NCI-H146 treated with DMSO at 0.1 percent for 48 hours (cell line): ENCODE data around the gene HOXD3.

Source experiments
- DNase-seq: peaks from one replicate; lab custom pipeline; 2025; ENCODE audit not compliant: unreplicated experiment; lab: John Stamatoyannopoulos, UW

HOXD3 gene

DNA sequence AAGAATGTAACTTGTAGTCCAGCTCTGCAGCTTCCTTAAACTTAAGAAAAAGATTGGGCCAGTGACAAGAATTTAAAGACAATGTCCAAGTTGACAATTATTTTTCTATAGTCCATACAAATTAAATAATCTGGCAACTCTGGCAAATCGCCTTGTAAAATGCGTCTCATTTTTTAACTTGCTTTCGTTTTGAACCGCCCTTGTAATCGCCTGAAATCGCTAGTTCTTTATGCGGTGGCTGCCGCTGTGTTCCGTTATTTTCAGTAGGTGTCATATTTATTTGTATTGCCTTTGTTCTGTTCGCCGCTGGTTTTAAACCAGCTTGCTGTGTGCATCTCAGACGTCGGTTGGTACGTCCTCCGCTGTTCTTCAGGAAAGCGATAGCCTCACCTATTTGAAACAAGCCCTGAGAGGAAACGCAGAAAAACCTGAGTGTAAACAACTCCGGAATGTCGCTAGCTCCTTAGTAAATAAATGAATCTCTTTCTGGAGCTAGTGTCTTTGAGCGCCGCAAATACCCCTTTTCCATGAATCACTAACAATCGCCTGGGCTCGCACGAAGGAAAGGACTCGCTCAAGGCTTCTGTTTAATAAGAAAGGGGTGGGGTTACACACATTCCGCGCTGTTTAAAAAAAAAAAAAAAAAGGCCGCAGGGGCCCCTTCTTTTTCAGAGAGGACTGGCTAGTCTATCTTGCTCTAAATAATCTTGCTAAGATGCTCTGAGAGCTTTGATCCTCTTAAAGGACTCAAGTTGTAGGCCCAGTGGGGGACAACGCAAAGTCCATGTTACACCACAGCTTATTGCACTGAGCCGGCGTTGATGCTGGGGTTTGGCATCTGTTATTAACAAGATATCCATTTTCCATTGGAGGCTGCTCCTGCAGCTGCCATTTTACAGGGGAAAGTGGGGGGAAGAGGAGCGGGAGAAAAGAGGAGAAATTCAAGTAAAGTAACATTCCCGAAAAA, 24.6 kb upstream of the HOXD3 start:
- DNase-seq, result no peak

DNA sequence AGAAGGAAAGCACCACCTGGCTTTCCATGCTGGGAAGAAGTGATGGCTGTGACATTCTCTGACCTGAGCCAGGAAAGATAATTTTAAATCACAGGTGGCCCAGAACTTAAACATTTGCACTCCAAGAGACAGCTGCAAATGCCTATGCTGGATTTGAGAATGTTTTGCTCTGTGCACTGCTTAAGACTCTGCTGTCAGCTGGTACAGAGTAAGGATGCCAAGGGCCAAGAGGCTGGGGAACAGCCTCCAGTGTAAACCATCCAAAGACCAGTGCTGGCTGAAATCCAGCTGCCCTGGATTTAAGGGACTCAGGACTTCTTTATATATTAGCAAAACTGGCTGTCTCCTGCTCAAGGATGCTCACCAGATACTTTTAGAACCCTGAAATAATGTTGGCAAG, 23.7 kb upstream of the HOXD3 start:
- no peak for DNase-seq

DNA sequence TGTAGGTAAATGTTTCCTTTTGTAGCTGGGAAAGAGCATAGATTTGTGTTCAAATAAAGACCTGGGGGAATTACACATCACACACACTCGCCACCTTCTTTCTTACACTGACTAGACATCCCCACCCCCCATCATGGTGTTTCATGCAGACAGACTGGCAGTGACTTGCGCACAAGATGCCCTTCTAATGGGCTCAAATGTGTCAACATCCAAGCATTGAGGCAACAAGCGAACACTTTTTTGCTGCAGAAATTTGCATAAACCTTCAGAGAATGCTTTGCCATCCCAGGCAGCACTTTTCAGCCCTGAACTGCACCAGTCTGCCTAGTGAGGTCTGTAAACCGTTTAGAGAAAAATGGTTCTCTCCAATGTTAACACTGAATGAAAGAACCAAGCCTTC, 23.1 kb upstream of the HOXD3 start:
- no peak for DNase-seq

DNA sequence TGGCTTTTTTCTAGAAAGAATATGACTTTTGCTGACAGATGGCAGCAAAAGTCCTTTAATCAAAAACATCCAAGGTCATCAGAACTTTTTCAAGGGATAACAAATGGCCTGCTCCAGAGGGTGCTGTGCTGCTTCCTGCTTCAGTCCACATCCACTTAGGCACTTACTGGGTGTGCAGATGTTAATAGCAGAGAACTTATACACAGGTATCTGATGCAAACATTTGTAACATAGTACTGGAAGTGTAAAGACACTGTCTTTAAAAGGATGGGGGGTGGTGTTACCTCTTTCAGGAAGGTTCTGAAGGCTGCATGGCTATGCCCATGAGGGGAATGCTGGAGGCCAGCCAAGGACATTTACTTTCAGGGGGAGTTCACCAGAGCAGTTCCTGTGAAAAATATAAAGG, 22.1 kb upstream of the HOXD3 start:
- DNase-seq, result no peak

DNA sequence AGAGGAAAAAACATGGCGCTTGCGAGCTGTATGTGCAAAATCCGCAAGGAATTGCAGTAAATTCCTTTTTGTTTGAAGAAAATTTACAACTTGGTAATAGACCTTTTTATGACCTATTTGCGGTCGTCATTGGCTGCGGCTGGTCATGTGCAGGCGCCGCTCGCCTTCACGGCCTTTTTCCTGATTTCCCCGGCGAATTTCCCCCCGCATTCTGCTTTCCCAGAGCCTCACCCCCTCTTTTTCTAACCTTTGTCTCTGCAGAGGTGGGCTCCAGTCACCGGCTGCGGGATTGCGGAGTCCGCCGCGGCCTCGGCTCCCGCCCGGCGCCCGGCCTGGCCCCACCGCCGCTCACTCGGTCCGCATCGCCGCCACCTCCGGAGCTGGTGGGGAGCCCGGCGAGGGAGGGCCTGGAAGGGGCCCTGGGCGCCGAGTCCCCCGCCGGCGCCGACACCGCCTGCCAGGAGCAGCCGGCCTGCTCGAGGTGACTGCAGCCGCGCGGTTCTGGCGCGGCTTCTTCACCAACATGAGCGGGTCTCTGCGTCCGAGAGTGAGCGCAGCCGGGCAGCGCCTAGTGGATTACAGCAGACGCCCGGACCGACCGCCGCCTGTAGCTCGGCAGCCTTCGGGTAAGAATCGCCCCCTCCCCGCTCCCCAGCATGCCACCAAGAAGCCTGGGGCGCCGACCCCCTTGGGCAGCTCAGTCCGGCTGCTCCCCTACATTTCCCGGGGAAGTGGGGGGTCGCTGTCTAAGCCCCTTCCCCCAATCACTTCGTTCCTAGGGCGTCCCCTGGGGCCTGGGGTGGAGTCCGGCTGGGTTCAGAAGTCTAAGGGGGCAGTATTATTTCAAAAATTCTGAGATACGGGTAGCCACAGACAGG, 20.5 kb upstream of the HOXD3 start:
- DNase-seq, result no peak

DNA sequence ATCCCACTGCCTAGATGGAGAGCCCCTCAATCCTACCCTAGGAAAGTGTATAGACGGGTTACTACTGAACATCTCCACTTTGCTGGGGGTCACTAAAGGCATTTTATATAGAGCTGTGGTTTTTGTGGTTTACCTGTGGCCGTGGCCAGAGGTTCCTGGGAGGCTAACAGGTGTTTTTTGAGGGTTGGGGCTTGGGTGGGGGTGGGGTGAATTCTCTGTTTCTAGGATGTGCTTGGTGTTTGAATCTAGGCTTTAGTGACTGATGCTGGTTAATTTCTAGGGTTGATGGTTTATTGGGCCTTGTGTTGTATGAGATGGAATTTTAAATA, 19.9 kb upstream of the HOXD3 start:
- no peak for DNase-seq

DNA sequence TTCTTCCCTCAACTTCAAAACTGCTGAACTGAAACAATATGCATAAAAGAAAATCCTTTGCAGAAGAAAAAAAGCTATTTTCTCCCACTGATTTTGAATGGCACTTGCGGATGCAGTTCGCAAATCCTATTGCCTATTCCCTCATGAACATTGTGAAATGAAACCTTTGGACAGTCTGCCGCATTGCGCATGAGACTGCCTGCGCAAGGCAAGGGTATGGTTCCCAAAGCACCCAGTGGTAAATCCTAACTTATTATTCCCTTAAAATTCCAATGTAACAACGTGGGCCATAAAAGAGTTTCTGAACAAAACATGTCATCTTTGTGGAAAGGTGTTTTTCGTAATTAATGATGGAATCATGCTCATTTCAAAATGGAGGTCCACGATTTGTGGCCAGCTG, 19.2 kb upstream of the HOXD3 start:
- DNase-seq, result no peak

DNA sequence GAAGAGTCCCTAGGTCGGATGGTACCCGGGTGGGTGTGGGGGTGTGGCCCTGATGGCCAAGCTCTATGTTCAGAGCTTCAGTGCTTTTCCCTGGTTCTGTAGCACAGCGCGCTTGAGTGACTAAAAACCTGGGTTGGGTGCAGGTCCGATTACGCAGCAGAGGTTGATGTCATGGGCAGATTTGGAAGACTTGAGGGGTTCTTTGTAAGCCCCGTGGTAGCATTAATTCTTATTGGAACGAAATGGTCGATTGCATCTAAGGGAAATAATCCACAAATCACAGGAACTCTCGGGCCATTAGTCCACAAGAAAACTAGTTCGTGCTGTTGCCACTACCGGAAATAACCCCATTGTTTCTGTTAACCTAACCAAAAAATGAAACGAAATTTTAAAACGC, 18.6 kb upstream of the HOXD3 start:
- DNase-seq, result no peak

DNA sequence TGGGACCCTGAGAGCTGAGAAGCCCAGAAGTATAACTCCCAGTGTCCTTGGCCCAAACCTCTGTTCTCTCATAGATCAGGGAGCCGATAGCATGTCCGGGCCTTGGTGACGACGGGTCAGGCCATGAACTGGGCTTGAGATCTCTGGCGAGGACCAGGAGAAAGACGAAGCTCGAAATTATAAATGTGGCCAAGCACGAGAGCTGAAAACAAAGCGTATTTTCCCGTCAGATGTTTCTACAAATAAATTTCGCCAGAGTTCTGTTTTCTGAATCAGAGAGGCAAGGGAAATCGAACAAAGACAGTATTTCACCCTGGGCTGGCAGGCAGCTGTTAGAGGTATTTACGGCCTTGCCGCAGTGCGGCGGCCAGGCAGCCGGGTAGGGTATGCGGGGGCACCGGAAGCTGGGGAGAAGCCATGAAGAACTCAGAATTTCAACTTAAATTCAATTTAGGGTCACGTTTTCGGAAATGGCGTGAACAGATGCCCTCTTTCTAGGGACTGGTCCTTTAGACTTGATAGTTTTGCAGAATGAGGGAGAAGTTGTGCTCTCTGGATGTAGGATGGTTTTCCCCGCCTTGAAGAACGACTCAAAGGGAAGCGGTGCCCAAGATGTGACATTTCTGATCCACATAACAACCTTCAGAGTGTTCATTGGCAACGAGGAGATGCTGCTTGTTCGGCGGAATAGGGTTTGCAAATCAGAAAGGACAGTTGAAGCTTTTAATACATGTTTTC, 18.0 kb upstream of the HOXD3 start:
- DNase-seq, result no peak

DNA sequence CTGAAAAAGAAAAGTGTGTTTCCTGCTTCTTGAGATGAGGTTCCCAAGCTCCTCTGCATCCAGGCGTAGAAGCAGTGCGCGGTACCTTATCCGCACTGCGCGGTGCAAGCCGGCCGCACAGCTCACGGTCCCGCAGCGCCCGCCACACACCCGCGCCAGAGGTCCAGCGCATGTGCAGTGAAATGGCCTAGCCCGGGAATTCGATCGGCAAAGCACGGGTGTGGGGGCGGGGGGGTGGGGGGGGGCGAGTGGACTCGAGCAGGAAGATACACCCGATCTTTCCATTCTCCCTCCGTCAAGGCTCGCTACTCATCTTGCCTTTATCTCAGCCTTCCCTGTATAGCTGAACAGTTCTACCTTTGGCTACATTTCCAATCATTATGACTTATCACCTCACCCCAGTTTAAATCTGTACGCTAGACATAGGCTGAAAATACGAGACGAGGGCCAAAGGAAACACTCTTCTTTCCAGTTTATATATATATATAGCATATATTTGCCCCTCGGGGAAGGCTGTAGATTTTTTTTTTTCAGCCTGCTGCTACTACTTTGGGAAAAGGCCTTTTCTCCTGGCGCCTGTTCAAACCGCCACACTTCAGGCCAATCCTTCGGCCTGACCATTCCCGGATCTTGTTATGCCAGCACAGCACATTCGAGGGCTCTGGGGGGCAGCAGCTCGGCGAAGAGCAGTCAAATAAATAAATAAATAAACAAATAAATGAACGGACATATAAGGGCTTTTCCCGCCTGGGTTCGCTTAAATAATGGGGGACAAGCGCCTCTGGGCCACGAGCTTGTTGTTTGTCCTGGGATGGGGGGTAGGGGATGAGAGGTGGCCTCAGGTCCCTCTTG, 17.2 kb upstream of the HOXD3 start:
- no peak for DNase-seq

DNA sequence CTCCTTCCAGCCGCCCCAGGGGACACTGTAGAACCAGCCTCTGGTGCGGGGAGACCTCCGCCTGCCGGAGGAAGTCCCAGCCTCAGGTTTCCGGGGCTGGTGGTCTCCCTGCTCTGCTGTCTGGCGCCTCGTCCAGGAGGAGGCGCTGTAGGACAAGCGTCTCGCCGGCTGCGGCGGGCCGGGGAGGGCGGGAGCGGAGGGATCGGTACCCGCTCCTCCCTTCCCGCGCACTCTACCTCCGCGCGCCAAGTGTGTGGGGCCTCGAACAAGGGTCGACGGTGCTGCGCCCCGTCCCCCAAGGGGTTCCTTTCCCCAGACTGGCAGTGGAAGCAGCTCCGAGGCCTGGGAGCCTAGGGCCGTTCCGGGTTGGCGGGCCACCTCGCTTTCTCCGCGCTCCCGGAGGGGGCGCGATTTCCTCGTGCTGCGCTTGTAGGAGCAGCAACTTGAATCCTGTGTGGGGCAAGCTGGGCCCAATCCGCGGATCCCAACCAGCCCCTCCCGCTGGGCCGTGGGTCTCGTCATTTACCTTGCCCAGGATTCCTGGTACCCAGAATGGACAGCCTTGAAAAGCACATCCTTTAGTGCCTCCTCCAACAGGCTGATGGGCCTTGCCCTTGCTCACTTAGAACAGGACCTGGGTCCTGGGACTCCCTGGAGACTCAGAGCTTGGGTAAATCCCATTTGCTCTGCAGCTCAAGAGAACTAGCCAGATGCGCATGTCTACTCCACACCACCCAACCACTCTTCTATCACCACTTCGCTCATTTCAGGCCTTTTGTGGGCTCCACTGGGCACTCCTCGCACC, 16.4 kb upstream of the HOXD3 start:
- peak; percentile 67 for DNase-seq

DNA sequence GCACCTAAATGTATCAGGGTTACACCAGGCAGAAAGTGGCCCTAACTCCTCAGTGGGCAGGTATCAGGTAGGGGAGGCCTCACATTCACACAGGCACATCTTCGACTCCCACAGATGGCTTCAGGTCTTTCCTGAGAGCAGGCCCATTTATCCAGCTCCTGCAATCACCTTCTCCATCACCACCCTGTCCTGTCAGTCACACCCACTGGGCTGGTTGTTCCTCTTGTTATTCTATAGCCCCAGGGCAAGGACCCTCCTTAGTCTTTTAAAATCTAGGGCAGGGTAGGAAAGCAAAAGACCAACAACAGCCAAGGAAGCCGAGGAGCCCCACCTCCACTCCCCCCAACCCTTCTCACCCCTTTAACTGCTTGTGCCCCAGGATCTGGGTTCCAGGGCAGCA, 14.8 kb upstream of the HOXD3 start:
- no peak for DNase-seq

DNA sequence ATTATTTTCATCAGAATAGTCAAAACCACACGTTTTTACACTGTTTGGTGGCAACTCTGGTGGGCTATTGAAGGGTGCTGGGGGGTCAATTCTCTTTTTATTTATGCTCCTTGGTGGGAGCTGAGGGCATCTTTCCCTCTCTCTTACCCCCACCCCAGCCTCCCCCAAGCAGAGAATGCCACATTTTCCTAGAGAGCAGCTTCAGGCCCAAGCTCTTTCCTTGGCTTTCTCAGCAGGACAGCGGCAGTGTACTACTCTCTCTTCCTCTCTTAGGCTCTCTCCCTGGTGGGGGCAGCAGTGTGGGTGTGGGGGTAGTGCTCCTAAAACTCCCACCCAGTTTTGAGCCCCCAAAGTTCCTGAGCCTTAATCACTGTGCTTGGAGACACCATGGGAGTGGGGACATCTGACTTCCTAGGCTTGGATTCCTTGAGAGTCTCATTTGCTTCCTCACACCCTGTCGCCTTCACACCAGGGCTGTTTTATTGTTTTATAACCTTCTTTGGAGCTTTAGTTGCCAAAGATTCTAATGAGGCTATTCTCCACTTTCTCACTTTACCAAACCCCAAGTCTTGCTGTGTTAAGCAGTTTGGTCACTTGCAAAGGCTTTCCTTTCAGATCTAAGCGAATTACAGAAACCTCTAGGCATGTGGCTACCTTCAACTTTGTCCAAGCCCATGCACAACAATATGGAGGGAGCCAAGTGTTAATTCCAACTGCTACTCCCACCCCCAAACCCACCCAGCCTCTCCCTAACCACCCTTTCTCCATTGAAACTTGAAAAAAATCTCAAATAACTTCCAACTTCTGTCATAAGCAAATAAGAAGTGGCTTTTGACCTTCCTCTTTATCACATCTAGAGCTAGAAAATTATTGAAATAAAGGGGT, 11.8 kb upstream of the HOXD3 start:
- DNase-seq, result no peak

DNA sequence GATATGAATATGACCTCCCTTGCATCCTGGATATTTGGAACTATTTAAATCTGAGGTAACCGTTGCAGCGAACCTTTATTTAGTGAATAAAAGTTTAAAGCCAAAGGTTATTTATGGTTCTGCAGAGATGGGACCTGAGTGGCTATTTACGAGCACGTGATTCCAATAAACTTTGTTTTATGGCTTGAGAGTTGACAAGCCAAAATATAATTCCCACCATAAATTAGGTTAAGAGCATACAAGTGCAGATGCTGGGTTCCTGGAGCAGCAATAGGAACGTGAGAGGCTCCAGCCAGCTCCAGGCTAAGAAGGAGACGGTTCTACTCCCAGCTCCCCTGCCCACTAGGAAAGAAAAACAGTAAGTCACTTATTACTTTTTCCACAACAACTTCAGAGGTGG, 11.0 kb upstream of the HOXD3 start:
- no peak for DNase-seq

DNA sequence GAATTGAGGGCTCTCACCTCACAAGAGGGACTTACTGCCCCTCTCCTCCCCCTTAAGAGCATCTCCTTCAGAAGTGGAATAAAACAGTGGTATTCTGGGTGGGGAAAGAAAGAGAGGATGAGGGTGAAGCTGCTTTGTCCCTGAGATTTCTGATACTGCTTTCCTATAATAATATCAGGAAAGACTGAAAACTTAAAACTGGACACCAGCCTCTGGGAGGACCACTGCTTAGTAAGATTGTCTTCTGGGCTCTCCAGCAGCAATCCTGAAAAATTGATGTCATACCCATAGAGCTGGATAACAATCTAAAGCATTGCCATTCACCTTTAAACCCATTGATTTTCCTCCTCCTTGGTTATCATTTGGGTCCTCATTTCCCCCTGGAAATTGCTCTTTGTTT, 10.5 kb upstream of the HOXD3 start:
- DNase-seq, result no peak

DNA sequence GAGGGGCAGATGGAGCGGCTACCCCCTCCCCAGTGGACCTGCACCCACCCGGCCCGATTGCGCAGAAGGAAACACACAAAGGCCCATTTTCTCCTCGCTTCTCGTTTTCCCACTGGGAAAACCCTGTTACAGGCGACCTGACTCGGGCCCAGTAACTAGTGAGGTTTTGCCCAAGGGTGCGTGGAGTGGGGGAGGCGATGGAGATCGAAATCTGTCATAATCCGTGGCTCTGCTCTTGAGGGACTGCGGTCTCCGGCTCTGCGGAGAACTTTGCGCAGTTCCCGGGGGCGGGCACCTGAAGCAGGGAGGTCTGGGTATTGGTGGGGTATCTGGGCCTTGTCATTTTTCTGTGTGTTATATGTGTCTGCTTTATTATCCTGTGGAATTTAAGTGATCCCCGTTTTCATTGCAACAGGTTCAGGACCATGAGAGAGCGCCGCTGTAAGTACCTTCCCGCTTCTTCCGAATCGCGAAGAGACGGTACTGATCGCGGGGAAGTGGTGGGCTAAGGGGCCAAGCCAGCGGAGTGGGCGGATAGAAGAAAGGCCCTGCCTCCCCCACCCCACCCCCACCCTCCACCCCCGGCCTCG, 9.8 kb upstream of the HOXD3 start:
- DNase-seq, result no peak

DNA sequence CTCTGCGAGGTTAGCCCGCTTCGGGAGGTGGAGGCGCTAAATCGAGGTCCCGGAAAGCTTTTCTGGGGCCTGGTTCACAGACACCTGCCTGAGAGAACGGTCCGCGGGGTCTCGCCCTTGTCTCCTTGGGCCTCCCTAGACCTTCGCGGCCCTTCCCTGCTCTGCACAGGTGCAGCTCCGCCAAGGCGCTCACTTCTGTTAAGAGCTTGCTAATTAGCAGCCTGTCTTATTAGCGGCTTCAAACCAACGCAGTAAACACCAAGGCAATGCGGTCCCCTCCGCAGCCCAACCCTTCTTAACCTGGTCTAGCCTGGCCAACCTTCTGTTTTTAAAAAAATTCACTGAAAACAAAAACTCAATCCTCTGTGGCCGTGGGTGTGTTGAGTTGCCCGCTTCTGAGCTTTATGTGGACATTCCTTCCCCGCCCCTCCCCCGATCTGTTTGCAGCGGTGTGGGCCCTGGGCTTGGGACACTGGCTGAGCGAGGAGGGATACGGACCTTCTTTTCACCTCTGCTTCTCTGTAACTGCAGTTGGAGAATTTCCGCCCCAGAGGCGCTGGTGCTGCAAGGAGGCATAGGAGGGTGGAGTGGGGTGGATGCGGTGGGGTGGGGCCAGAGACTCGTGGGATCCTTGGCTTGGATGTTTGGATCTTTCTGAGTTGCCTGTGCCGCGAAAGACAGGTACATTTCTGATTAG, 9.2 kb upstream of the HOXD3 start:
- DNase-seq, result no peak
